ENCODE measurements around the gene CRISP1.
"Not testable (repeated sequence)": the region's sequence is repeated elsewhere in the genome, so short reads cannot be mapped to it uniquely, and the experiment has no call there.

The CRISP1 gene

GRCh38 chr6:49906526-49906925 lies 40.2 kb upstream of the CRISP1 start:
- no peak overlapping the region for H3K4me3 ChIP-seq (ENCODE audit: low read depth, low read length)
- no peak for DNase-seq (ENCODE audit: low read depth)
- TF ChIP-seq CTCF (conservative IDR thresholded peaks at IDR 0.05; ENCODE audit: low read depth, low read length), result no peak

- no peak overlapping the region for H3K4me3 ChIP-seq (ENCODE audit: low read depth, low read length)
- no peak for TF ChIP-seq CTCF (conservative IDR thresholded peaks at IDR 0.05; ENCODE audit: low read depth, low read length)
- DNase-seq (ENCODE audit: low read depth), result no peak
Observed at GRCh38 chr6:49905296-49905695, 39.0 kb upstream of the CRISP1 start.

GRCh38 chr6:49902856-49903255 lies 36.5 kb upstream of the CRISP1 start:
- no peak for DNase-seq (ENCODE audit: low read depth)
- no peak for TF ChIP-seq CTCF (conservative IDR thresholded peaks at IDR 0.05; ENCODE audit: low read depth, low read length)
- H3K4me3 ChIP-seq (ENCODE audit: low read depth, low read length), result no peak overlapping the region

- DNase-seq (ENCODE audit: low read depth), result no peak
- TF ChIP-seq CTCF (conservative IDR thresholded peaks at IDR 0.05; ENCODE audit: low read depth, low read length), result no peak
Observed at GRCh38 chr6:49898904-49899566, 32.7 kb upstream of the CRISP1 start.

GRCh38 chr6:49895553-49895952 lies 29.2 kb upstream of the CRISP1 start:
- H3K4me3 ChIP-seq (ENCODE audit: low read depth, low read length); DNase-seq (ENCODE audit: low read depth): not testable (repeated sequence)

More at GRCh38 chr6:49898904-49899566, 32.7 kb upstream of the CRISP1 start:
- no peak overlapping the region for H3K4me3 ChIP-seq (ENCODE audit: low read depth, low read length)

- no peak for TF ChIP-seq CTCF (conservative IDR thresholded peaks at IDR 0.05; ENCODE audit: low read depth, low read length)
Observed at GRCh38 chr6:49892280-49892679, 25.9 kb upstream of the CRISP1 start.

GRCh38 chr6:49890988-49891387 lies 24.7 kb upstream of the CRISP1 start:
- TF ChIP-seq CTCF (conservative IDR thresholded peaks at IDR 0.05; ENCODE audit: low read depth, low read length), result no peak
- H3K4me3 ChIP-seq (ENCODE audit: low read depth, low read length), result no peak overlapping the region
- DNase-seq (ENCODE audit: low read depth), result no peak

More at GRCh38 chr6:49892280-49892679, 25.9 kb upstream of the CRISP1 start:
- H3K4me3 ChIP-seq (ENCODE audit: low read depth, low read length), result no peak overlapping the region
- no peak for DNase-seq (ENCODE audit: low read depth)
